SK-N-SH (cell line): ENCODE measurements around the gene CANT1. TPM values are rescaled to one million over a fixed set of nuclear protein-coding genes. Genes with fewer than 3 reads are reported as not detected.

Source experiments
- CTCF ChIA-PET: fragments of 300-600, 350-600 bp; formaldehyde crosslinking; extraction: SDS; loops from one replicate; lab custom pipeline; 2021; lab: Yijun Ruan, JAX
- POLR2A ChIA-PET: fragments of 350-600 bp; sonication (Branson Sonifier 250); formaldehyde crosslinking; extraction: SDS; loops from one replicate; lab custom pipeline; 2020; ENCODE audit warnings: antibody characterized with exemption, inconsistent platforms; lab: Yijun Ruan, JAX
- DNase-seq: peaks from one replicate; pipeline ENCODE4 v3.0.0; 2012
- H2AFZ ChIP-seq: fragments of 200-600 bp; sonication (generic); 2 replicates; pipeline ENCODE4 v1.8.1; 2016; ENCODE audit warnings: antibody characterized with exemption, mild to moderate bottlenecking, low read depth
- H3F3A ChIP-seq: fragments of 200-600 bp; sonication (generic); replicated peaks from 2 replicates; pipeline ENCODE3; 2016; ENCODE audit warnings: antibody characterized with exemption, mild to moderate bottlenecking; ENCODE audit not compliant: insufficient read depth
- H3K27ac ChIP-seq, 2 experiments: fragments of 200-500 bp in 1 of 2; fragments of 200-600 bp in 1 of 2; sonication (Bioruptor generic) in 1 of 2; sonication (generic), shearing (Covaris generic) in 1 of 2; 2 replicates each; pipeline versions ENCODE4 v1.5.1 to v1.6.1; 2014 to 2016; ENCODE audit warnings: low read depth in 2 of 2, inconsistent platforms in 1 of 2, low read length in 1 of 2, mild to moderate bottlenecking in 1 of 2, mixed read lengths in 1 of 2
- H3K27me3 ChIP-seq: fragments of 200-600 bp; sonication (generic), shearing (Covaris generic); 2 replicates; pipeline ENCODE4 v1.6.1; 2016; ENCODE audit warnings: mixed run types; ENCODE audit not compliant: insufficient read depth
- H3K36me3 ChIP-seq, 2 experiments: fragments of 200-500 bp in 1 of 2; fragments of 200-600 bp in 1 of 2; sonication (Bioruptor generic) in 1 of 2; sonication (generic) in 1 of 2; replicated peaks in 1 of 2; 2 replicates each; pipeline versions ENCODE3 to v1.5.1; 2014 to 2016; ENCODE audit warnings: low read length in 1 of 2, mild to moderate bottlenecking in 1 of 2; ENCODE audit not compliant: insufficient read depth in 2 of 2, control insufficient read depth in 1 of 2
- H3K4me1 ChIP-seq, 2 experiments: fragments of 200-500 bp in 1 of 2; fragments of 200-600 bp in 1 of 2; sonication (Bioruptor generic) in 1 of 2; sonication (generic), shearing (Covaris generic) in 1 of 2; 2 replicates each; pipeline versions ENCODE4 v1.5.1 to v1.6.1; 2014 to 2016; ENCODE audit warnings: low read depth in 1 of 2, low read length in 1 of 2, mixed run types in 1 of 2; ENCODE audit not compliant: insufficient read depth in 2 of 2, control insufficient read depth in 1 of 2
- H3K4me2 ChIP-seq: fragments of 200-600 bp; sonication (generic), shearing (Covaris generic); 2 replicates; pipeline ENCODE4 v1.6.1; 2017; ENCODE audit warnings: mixed run types
- H3K4me3 ChIP-seq, 2 experiments: fragments of 200-500 bp in 1 of 2; fragments of 200-600 bp in 1 of 2; sonication (Bioruptor generic) in 1 of 2; sonication (generic), shearing (Covaris generic) in 1 of 2; 2 replicates each; pipeline versions ENCODE4 v1.5.1 to v1.8.1; 2014 to 2016; ENCODE audit warnings: low read depth in 2 of 2, inconsistent platforms in 1 of 2, low read length in 1 of 2, mild to moderate bottlenecking in 1 of 2, mixed read lengths in 1 of 2, moderate library complexity in 1 of 2
- H3K79me2 ChIP-seq: fragments of 200-600 bp; sonication (generic); 2 replicates; pipeline ENCODE4 v1.8.1; 2017; ENCODE audit warnings: mild to moderate bottlenecking; ENCODE audit not compliant: insufficient read depth
- H3K9ac ChIP-seq: fragments of 200-600 bp; sonication (generic); 2 replicates; pipeline ENCODE4 v1.6.1; 2017; ENCODE audit warnings: mixed run types
- H3K9me2 ChIP-seq: fragments of 200-600 bp; sonication (generic); 2 replicates; pipeline ENCODE4 v1.6.1; 2017; ENCODE audit warnings: mixed run types
- H3K9me3 ChIP-seq: fragments of 200-600 bp; sonication (generic); 2 replicates; pipeline ENCODE4 v1.6.1; 2017; ENCODE audit warnings: mixed run types, mild to moderate bottlenecking, moderate library complexity
- H4K20me1 ChIP-seq: fragments of 200-600 bp; sonication (generic); 2 replicates; pipeline ENCODE4 v1.6.1; 2017; ENCODE audit warnings: mild to moderate bottlenecking, mixed run types; ENCODE audit not compliant: insufficient read depth
- CHD2 ChIP-seq: fragments of 150-350 bp; IDR thresholded peaks from 2 replicates; pipeline ENCODE4 v1.6.1; 2018; ENCODE audit warnings: low read length; ENCODE audit not compliant: partially characterized antibody
- ELF1 ChIP-seq: IDR thresholded peaks from 2 replicates; pipeline ENCODE4 v1.4.0; 2012
- FOSL2 ChIP-seq: IDR thresholded peaks from 2 replicates; pipeline ENCODE4 v1.4.0; 2012; ENCODE audit warnings: low read depth, mild to moderate bottlenecking, moderate library complexity, borderline replicate concordance
- FOXM1 ChIP-seq: IDR thresholded peaks from 2 replicates; pipeline ENCODE4 v1.4.0; 2012; ENCODE audit warnings: low read depth, mild to moderate bottlenecking
- GABPA ChIP-seq: IDR thresholded peaks from 2 replicates; pipeline ENCODE4 v1.4.0; 2012; ENCODE audit warnings: low read depth, mild to moderate bottlenecking
- IRF3 ChIP-seq: fragments of 150-350 bp; IDR thresholded peaks from 2 replicates; pipeline ENCODE4 v1.6.1; 2016; ENCODE audit warnings: mild to moderate bottlenecking, low read depth, low read length
- JUND ChIP-seq: IDR thresholded peaks from 2 replicates; pipeline ENCODE4 v1.4.0; 2012
- MEF2A ChIP-seq: IDR thresholded peaks from 2 replicates; pipeline ENCODE4 v1.4.0; 2012; ENCODE audit warnings: low read depth, borderline replicate concordance
- MXI1 ChIP-seq: IDR thresholded peaks from 2 replicates; pipeline ENCODE4 v1.6.1; 2012; ENCODE audit warnings: mild to moderate bottlenecking, low read depth, low read length, improper control_type of control experiment
- NFIC ChIP-seq: IDR thresholded peaks from 2 replicates; pipeline ENCODE4 v1.4.0; 2012; ENCODE audit warnings: borderline replicate concordance
- NRF1 ChIP-seq: IDR thresholded peaks from 2 replicates; pipeline ENCODE4 v1.6.1; 2012; ENCODE audit warnings: low read depth, mild to moderate bottlenecking, low read length
- RAD21 ChIP-seq: IDR thresholded peaks from 2 replicates; pipeline ENCODE4 v1.6.1; 2012; ENCODE audit warnings: mild to moderate bottlenecking, low read length
- RCOR1 ChIP-seq: fragments of 150-350 bp; IDR thresholded peaks from 2 replicates; pipeline ENCODE4 v1.6.1; 2017; ENCODE audit warnings: antibody characterized with exemption, low read length
- REST ChIP-seq: IDR thresholded peaks from 2 replicates; pipeline ENCODE4 v1.6.1; 2012; ENCODE audit warnings: mild to moderate bottlenecking, low read depth, low read length, moderate library complexity
- RFX5 ChIP-seq: IDR thresholded peaks from 2 replicates; pipeline ENCODE4 v1.6.1; 2012; ENCODE audit warnings: mild to moderate bottlenecking, improper control_type of control experiment, low read length
- RXRA ChIP-seq: IDR thresholded peaks from 2 replicates; pipeline ENCODE4 v1.4.0; 2012; ENCODE audit warnings: low read depth, mild to moderate bottlenecking, borderline replicate concordance
- SIN3A ChIP-seq: IDR thresholded peaks from 2 replicates; pipeline ENCODE4 v1.6.1; 2012; ENCODE audit warnings: low read depth, mild to moderate bottlenecking, low read length, moderate library complexity, borderline replicate concordance
- SMC3 ChIP-seq: IDR thresholded peaks from 2 replicates; pipeline ENCODE4 v1.6.1; 2012; ENCODE audit warnings: low read depth, low read length, improper control_type of control experiment
- TEAD4 ChIP-seq: IDR thresholded peaks from 2 replicates; pipeline ENCODE4 v1.4.0; 2012; ENCODE audit warnings: mild to moderate bottlenecking, borderline replicate concordance; ENCODE audit not compliant: insufficient read depth
- WGBS: methylation state at CpG from one replicate; pipeline ENCODE4 v1.1.6; 2017; ENCODE audit warnings: low lambda C conversion rate; 5-methylcytosine and 5-hydroxymethylcytosine counted together
- polyA plus RNA-seq, 3 experiments: library from polyadenylated mRNA; depleted of rRNA; stranded (reverse); fragments of >200 nt; gene quantifications; 2 replicates each; pipeline ENCODE4 v1.2.3, GENCODE V29; 2012
- TF ChIP-seq, protein P1 (sequence below): fragments of 200-600 bp; sonication (generic); IDR thresholded peaks from 2 replicates; pipeline ENCODE4 v1.6.1; 2017; ENCODE audit warnings: antibody characterized with exemption, mild to moderate bottlenecking, moderate library complexity

Gene CANT1
- polyA plus RNA-seq, 1 of the 3 experiments (the other 2 are of a cell fraction), result 87.4 TPM

GRCh38 chr17:79000396-79001189 is 9.0 kb downstream of the CANT1 start:
- CTCF ChIA-PET, result interaction anchor here (0.8 to 11.1 kb wide), 9 partner anchors 11 to 401 kb away, joined by 3 to 133 read pairs (median 5); partner anchors contain the start of gene LGALS3BP
- peaks cover 5% of the 10 kb centered on the region for H3F3A ChIP-seq
- no peak overlapping the region for H3K4me3 ChIP-seq
- TF ChIP-seq RFX5 (no peak), MXI1 (no peak), NRF1 (no peak), NFIC (no peak), IRF3 (no peak), ELF1 (no peak), RAD21 (no peak), CHD2 (no peak), JUND (no peak), REST (no peak), TEAD4 (no peak), FOXM1 (no peak), RXRA (no peak), RCOR1 (no peak), SMC3 (no peak), MEF2A (no peak), GABPA (no peak), SIN3A (no peak), FOSL2 (no peak)
- TF ChIP-seq, protein P1, sequence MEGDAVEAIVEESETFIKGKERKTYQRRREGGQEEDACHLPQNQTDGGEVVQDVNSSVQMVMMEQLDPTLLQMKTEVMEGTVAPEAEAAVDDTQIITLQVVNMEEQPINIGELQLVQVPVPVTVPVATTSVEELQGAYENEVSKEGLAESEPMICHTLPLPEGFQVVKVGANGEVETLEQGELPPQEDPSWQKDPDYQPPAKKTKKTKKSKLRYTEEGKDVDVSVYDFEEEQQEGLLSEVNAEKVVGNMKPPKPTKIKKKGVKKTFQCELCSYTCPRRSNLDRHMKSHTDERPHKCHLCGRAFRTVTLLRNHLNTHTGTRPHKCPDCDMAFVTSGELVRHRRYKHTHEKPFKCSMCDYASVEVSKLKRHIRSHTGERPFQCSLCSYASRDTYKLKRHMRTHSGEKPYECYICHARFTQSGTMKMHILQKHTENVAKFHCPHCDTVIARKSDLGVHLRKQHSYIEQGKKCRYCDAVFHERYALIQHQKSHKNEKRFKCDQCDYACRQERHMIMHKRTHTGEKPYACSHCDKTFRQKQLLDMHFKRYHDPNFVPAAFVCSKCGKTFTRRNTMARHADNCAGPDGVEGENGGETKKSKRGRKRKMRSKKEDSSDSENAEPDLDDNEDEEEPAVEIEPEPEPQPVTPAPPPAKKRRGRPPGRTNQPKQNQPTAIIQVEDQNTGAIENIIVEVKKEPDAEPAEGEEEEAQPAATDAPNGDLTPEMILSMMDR, result no peak
- POLR2A ChIA-PET, result interaction anchor here (0.6 to 1.1 kb wide), 2 partner anchors 9 to 42 kb away, joined by 3 to 6 read pairs; partner anchors contain the start of gene CANT1
- H3K9me3 ChIP-seq, result no peaks in the 10 kb centered on the region
- H3K27me3 ChIP-seq, result no peaks in the 10 kb centered on the region
- 94% methylated on average over 25 of the region's 25 CpGs for WGBS
- peaks cover 23 to 45% of the 10 kb centered on the region in 2 experiments for H3K36me3 ChIP-seq
- H3K79me2 ChIP-seq, result peaks cover 80% of the 10 kb centered on the region
- peaks cover 66% of the 10 kb centered on the region for H4K20me1 ChIP-seq
- H2AFZ ChIP-seq, result no peak overlapping the region
- peak; percentile 37 for DNase-seq
- H3K27ac ChIP-seq, result no peak overlapping the region; a peak in 1 of 4 replicates
- no peak overlapping the region for H3K9ac ChIP-seq
- H3K4me2 ChIP-seq, result no peak overlapping the region
- H3K9me2 ChIP-seq, result no peaks in the 10 kb centered on the region
- H3K4me1 ChIP-seq, result peaks cover 0 to 36% of the 10 kb centered on the region in 2 experiments; a peak in 1 of 4 replicates
